ENCODE results near the gene RHEB. TPM values are rescaled to one million over a fixed set of nuclear protein-coding genes. Genes with fewer than 3 reads are reported as not detected.

RHEB gene
- total RNA-seq, 1 donor from 2014 or later = 157 TPM

DNA sequence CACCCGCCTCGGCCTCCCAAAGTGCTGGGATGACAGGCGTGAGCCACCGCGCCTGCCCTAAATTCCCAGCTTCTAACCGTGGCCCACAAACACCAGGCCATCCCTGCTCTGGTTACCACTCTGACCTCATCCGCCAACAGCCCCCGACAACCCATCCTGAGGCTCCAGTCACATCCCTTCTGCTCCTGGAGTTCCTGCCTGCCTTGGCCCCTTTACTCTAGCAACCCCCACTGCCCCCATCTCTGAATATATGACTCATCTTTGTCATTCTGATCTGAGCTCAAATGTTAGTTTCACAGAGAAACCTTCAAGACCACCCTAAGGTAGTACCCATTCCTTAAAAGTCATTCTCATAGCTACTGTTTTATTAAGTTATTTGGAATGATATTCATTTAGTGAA lies 26.6 kb downstream of the RHEB start:
- DNase-seq (ENCODE audit: low read depth) = no peak
- H3K4me3 ChIP-seq (ENCODE audit: low read depth, low read length) = no peak overlapping the region
- TF ChIP-seq, protein P1, sequence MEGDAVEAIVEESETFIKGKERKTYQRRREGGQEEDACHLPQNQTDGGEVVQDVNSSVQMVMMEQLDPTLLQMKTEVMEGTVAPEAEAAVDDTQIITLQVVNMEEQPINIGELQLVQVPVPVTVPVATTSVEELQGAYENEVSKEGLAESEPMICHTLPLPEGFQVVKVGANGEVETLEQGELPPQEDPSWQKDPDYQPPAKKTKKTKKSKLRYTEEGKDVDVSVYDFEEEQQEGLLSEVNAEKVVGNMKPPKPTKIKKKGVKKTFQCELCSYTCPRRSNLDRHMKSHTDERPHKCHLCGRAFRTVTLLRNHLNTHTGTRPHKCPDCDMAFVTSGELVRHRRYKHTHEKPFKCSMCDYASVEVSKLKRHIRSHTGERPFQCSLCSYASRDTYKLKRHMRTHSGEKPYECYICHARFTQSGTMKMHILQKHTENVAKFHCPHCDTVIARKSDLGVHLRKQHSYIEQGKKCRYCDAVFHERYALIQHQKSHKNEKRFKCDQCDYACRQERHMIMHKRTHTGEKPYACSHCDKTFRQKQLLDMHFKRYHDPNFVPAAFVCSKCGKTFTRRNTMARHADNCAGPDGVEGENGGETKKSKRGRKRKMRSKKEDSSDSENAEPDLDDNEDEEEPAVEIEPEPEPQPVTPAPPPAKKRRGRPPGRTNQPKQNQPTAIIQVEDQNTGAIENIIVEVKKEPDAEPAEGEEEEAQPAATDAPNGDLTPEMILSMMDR (conservative IDR thresholded peaks at IDR 0.05; ENCODE audit: low read depth, low read length) = no peak

GRCh38 chr7:151491859-151492258 lies 27.8 kb downstream of the RHEB start:
- DNase-seq (ENCODE audit: low read depth) = peak; percentile 69
- TF ChIP-seq, protein P1 (conservative IDR thresholded peaks at IDR 0.05; ENCODE audit: low read depth, low read length) = no peak

GRCh38 chr7:151490456-151491105 lies 29.1 kb downstream of the RHEB start:
- no peak for DNase-seq (ENCODE audit: low read depth)
- TF ChIP-seq, protein P1 (conservative IDR thresholded peaks at IDR 0.05; ENCODE audit: low read depth, low read length) = no peak
- H3K4me3 ChIP-seq (ENCODE audit: low read depth, low read length) = no peak overlapping the region

More at GRCh38 chr7:151491859-151492258, 27.8 kb downstream of the RHEB start:
- H3K4me3 ChIP-seq (ENCODE audit: low read depth, low read length) = no peak overlapping the region

DNA sequence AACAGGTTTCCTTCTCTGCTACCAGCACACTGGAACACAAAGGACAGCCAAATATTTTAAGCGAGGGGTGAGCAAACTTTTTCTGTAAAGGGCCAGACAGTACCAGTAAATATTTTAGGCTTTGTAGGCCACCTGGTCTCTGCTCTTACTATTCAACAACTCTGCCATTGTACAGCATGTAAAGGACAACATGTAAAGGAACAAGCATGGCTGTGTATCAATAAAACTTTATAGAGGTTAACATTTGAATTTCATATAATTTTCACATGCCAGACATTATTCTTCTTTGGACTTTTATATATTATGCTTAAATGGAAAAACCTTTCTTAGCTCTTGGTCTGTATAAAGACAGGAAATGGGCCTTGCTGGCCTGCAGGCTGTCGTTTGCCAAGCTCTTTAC lies 30.2 kb downstream of the RHEB start:
- no peak overlapping the region for H3K4me3 ChIP-seq (ENCODE audit: low read depth, low read length)
- TF ChIP-seq, protein P1 (conservative IDR thresholded peaks at IDR 0.05; ENCODE audit: low read depth, low read length) = no peak
- no peak for DNase-seq (ENCODE audit: low read depth)

DNA sequence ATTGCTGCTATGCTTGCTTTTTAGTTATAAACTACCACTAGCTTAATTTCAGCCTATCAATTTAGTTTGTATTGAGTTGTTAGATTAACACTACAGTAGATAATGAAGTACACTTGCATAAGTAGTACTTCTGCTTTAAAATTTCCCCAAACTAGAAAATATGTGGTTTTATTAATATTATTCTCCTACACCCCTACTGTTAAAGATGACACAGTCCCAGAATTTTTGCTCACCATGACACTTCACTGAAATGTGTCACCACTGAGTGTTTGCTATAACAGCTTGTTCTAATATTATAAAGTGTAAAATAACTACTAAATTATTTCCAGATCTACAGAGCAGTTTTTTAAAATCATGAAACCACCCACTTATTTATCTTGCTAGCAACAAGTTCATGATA lies 31.6 kb downstream of the RHEB start:
- H3K4me3 ChIP-seq (ENCODE audit: low read depth, low read length) = no peak overlapping the region
- no peak for DNase-seq (ENCODE audit: low read depth)
- TF ChIP-seq, protein P1 (conservative IDR thresholded peaks at IDR 0.05; ENCODE audit: low read depth, low read length) = no peak

GRCh38 chr7:151487228-151487627 lies 32.5 kb downstream of the RHEB start:
- DNase-seq (ENCODE audit: low read depth) = no peak
- no peak overlapping the region for H3K4me3 ChIP-seq (ENCODE audit: low read depth, low read length)
- TF ChIP-seq, protein P1 (conservative IDR thresholded peaks at IDR 0.05; ENCODE audit: low read depth, low read length) = no peak

- H3K4me3 ChIP-seq (ENCODE audit: low read depth, low read length) = no peak overlapping the region
- TF ChIP-seq, protein P1 (conservative IDR thresholded peaks at IDR 0.05; ENCODE audit: low read depth, low read length) = no peak
- DNase-seq (ENCODE audit: low read depth) = no peak
Measured at GRCh38 chr7:151486074-151486473, 33.6 kb downstream of the RHEB start.

Measured in epithelial cell of proximal tubule (primary cell).